Caco-2 (cell line): Measurements from ENCODE around the gene PCNX3. TPM values are rescaled to one million over a fixed set of nuclear protein-coding genes. Genes with fewer than 3 reads are reported as not detected.

Source experiments
- BruUV-seq: library from RNA; stranded (reverse); fragments of 400-500 nt; replicated peaks from 2 replicates; lab custom pipeline; 2021; lab: Mats Ljungman, UMichigan
- CTCF ChIA-PET: fragments of 300-600 bp; sonication (Branson Sonifier 250); formaldehyde crosslinking; loops from one replicate; lab custom pipeline; 2022; ENCODE audit warnings: antibody characterized with exemption; lab: Charles Lee
- POLR2A ChIA-PET: fragments of 300-600 bp; sonication (Branson Sonifier 250); formaldehyde crosslinking; loops from one replicate; lab custom pipeline; 2022; ENCODE audit warnings: antibody characterized with exemption; lab: Charles Lee
- DNase-seq, 2 experiments: peaks; one replicate each; pipeline versions ENCODE4 v3.0.0 to v3.0.0-alpha.2; 2020 to 2022
- H3K27me3 ChIP-seq: replicated peaks from 2 replicates; pipeline ENCODE4 v1.6.0; 2011; ENCODE audit warnings: low read length; ENCODE audit not compliant: control insufficient read depth, insufficient read depth
- H3K36me3 ChIP-seq: 2 replicates; pipeline ENCODE4 v1.5.1; 2011; ENCODE audit warnings: low read length; ENCODE audit not compliant: control insufficient read depth, insufficient read depth
- H3K4me1 ChIP-seq: fragments of 250-450 bp; sonication (Bioruptor Pico); 2 replicates; pipeline ENCODE4 v1.5.1; 2020; ENCODE audit warnings: mild to moderate bottlenecking
- H3K4me3 ChIP-seq: 2 replicates; pipeline ENCODE4 v1.5.1; 2011; ENCODE audit warnings: low read depth, mild to moderate bottlenecking, control low read depth, low read length
- H3K9me3 ChIP-seq: fragments of 250-450 bp; sonication (Bioruptor Pico); 2 replicates; pipeline ENCODE4 v1.5.1; 2020; ENCODE audit warnings: mild to moderate bottlenecking, moderate library complexity
- H3K27ac Mint-ChIP-seq: one replicate; pipeline ENCODE4 v1.8.0; 2022; ENCODE audit warnings: mixed read lengths; ENCODE audit not compliant: unreplicated experiment
- H3K27me3 Mint-ChIP-seq: one replicate; pipeline ENCODE4 v1.8.0; 2022; ENCODE audit warnings: mixed read lengths; ENCODE audit not compliant: insufficient read depth, unreplicated experiment
- H3K36me3 Mint-ChIP-seq: one replicate; pipeline ENCODE4 v1.8.0; 2022; ENCODE audit warnings: mild to moderate bottlenecking, mixed read lengths; ENCODE audit not compliant: insufficient read depth, unreplicated experiment
- H3K4me1 Mint-ChIP-seq: one replicate; pipeline ENCODE4 v1.8.0; 2022; ENCODE audit warnings: low read depth, mixed read lengths; ENCODE audit not compliant: unreplicated experiment
- H3K4me3 Mint-ChIP-seq: one replicate; pipeline ENCODE4 v1.8.0; 2022; ENCODE audit warnings: mild to moderate bottlenecking, moderate library complexity, mixed read lengths; ENCODE audit not compliant: unreplicated experiment
- H3K9me3 Mint-ChIP-seq: one replicate; pipeline ENCODE4 v1.8.0; 2022; ENCODE audit warnings: mixed read lengths; ENCODE audit not compliant: unreplicated experiment
- CTCF ChIP-seq, 2 experiments: fragments of 200-600 bp in 1 of 2; IDR thresholded peaks; 1 replicate in 1 of 2; 2 replicates in 1 of 2; pipeline versions ENCODE4 v1.5.1 to v1.8.0; 2011 to 2022; ENCODE audit warnings: antibody characterized with exemption in 1 of 2, control low read depth in 1 of 2, inconsistent platforms in 1 of 2, low read depth in 1 of 2, low read length in 1 of 2, mild to moderate bottlenecking in 1 of 2, moderate library complexity in 1 of 2; ENCODE audit not compliant: insufficient read depth in 1 of 2, severe bottlenecking in 1 of 2, unreplicated experiment in 1 of 2
- intact Hi-C: fragments of 100-400 bp; cut with micrococcal nuclease; formaldehyde crosslinking; loops from one replicate; pipeline ENCODE4 v1.10.0; 2022; ENCODE audit not compliant: unreplicated experiment
- total RNA-seq: library from RNA; stranded (reverse); gene quantifications from 2 replicates; pipeline ENCODE4 v1.2.3, GENCODE V29; 2022

PCNX3 gene
- total RNA-seq, 1 experiment from 2014 or later = 52.7 TPM

DNA sequence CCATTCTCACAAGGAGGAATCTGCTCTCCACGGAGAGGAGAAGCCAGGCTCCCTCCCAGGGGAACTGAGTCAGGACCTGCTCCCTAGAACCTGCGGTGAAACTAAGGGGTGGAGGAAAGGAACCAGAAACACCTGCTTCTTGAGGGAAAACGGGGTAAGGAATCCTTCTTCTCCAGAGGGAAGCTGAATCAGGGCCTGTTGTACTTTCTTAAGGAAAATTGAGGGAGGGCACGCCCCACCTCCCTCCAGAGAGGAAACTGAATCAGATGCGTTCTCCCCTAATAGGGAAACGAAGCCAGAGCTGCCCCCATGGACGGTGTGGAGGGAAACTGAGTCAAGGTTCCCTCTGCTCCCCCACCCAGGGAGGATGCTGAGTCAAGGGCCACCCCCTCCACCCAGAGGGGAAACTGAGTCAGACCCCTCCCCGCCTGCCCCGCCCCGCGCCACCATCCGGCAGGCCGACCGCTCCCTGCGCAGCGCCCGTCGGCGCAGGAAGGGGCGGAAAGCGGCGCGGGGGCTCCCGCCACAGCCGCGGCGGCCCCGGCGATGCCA, 46.7 kb downstream of the PCNX3 start:
- H3K27ac Mint-ChIP-seq = peak overlapping the region; percentile 53
- DNase-seq = no peak
- H3K9me3 Mint-ChIP-seq = no peaks in the 10 kb centered on the region
- H3K36me3 Mint-ChIP-seq = peaks cover 35% of the 10 kb centered on the region
- H3K27me3 Mint-ChIP-seq = no peaks in the 10 kb centered on the region
- peaks cover 6% of the 10 kb centered on the region for H3K4me1 Mint-ChIP-seq
- ChIA-PET CTCF (interaction anchor here (1.9 kb wide), 1 partner anchor 197 kb away, joined by 9 read pairs; the partner anchor contains the start of gene MUS81), POLR2A (interaction anchor here (1.1 to 1.9 kb wide), 6 partner anchors 10 to 197 kb away, joined by 4 to 14 read pairs (median 6); partner anchors contain the start of genes PCNX3 and RNASEH2C)
- H3K9me3 ChIP-seq = no peaks in the 10 kb centered on the region
- peaks cover 16% of the 10 kb centered on the region; the same call in 1 of the 2 replicates for H3K4me1 ChIP-seq
- H3K36me3 ChIP-seq = peaks cover 11% of the 10 kb centered on the region
- no peaks in the 10 kb centered on the region for H3K27me3 ChIP-seq
- peak overlapping the region; percentile 80 for H3K4me3 Mint-ChIP-seq
- H3K4me3 ChIP-seq = peak overlapping the region; percentile 82
- TF ChIP-seq CTCF (IDR thresholded peaks at IDR 0.05; ENCODE audit: insufficient read depth in 1 of 2, low read depth in 1 of 2, low read length in 1 of 2, severe bottlenecking in 1 of 2, unreplicated experiment in 1 of 2) = no peak
- intact Hi-C loops = loop anchor here (2.0 kb wide), 2 partner anchors 38 to 48 kb away; partner anchors contain the start of genes MAP3K11 and PCNX3
- TSS peak; percentile 51 for BruUV-seq

- peaks cover 6% of the 10 kb centered on the region for H3K4me1 Mint-ChIP-seq
- peak; percentile 92 to 95 for DNase-seq
- TSS peak; percentile 73 for BruUV-seq
- ChIA-PET POLR2A (interaction anchor here (0.5 to 1.9 kb wide), 7 partner anchors 11 to 197 kb away, joined by 4 to 14 read pairs (median 6); partner anchors contain the start of genes PCNX3 and RNASEH2C), CTCF (interaction anchor here (0.5 to 1.9 kb wide), 5 partner anchors 73 to 359 kb away, joined by 3 to 9 read pairs (median 3); partner anchors contain the start of genes FIBP and MUS81)
- Histone ChIP-seq H3K4me1 (peaks cover 16% of the 10 kb centered on the region; the same call in 1 of the 2 replicates), H3K9me3 (no peaks in the 10 kb centered on the region), H3K27me3 (no peaks in the 10 kb centered on the region), H3K4me3 (peak within 1 kb of the TSS; percentile 82), H3K36me3 (peaks cover 10% of the 10 kb centered on the region)
- H3K9me3 Mint-ChIP-seq = no peaks in the 10 kb centered on the region
- H3K36me3 Mint-ChIP-seq = peaks cover 31% of the 10 kb centered on the region
- peak within 1 kb of the TSS; percentile 66 for H3K27ac Mint-ChIP-seq
- no peaks in the 10 kb centered on the region for H3K27me3 Mint-ChIP-seq
- H3K4me3 Mint-ChIP-seq = peak within 1 kb of the TSS; percentile 80
- no peak for TF ChIP-seq CTCF (IDR thresholded peaks at IDR 0.05; ENCODE audit: insufficient read depth in 1 of 2, low read depth in 1 of 2, low read length in 1 of 2, severe bottlenecking in 1 of 2, unreplicated experiment in 1 of 2)
- intact Hi-C loops = loop anchor here (2.0 kb wide), 2 partner anchors 38 to 48 kb away; partner anchors contain the start of genes MAP3K11 and PCNX3
These were observed 47.4 kb downstream of the PCNX3 start, which contains the start of gene RELA for GRCh38 chr11:65662799-65663638. RELA (minus strand) TSS chr11:65662916; CDS start chr11:65662832, 84 bp downstream.
